BLaER1 (cell line): ENCODE results near the gene ALDH1B1.

Experiments used
- H3K27ac ChIP-seq: shearing (Covaris generic); formaldehyde crosslinking; 2 replicates; pipeline ENCODE4 v1.8.1; 2022
- H3K27me3 ChIP-seq: shearing (Covaris generic); formaldehyde crosslinking; 2 replicates; pipeline ENCODE4 v1.8.1; 2022
- H3K36me3 ChIP-seq: shearing (Covaris generic); formaldehyde crosslinking; 2 replicates; pipeline ENCODE4 v1.8.1; 2022
- H3K4me1 ChIP-seq: shearing (Covaris generic); formaldehyde crosslinking; 2 replicates; pipeline ENCODE4 v1.8.1; 2022
- H3K4me2 ChIP-seq: shearing (Covaris generic); formaldehyde crosslinking; 2 replicates; pipeline ENCODE4 v1.8.1; 2022
- H3K4me3 ChIP-seq: shearing (Covaris generic); formaldehyde crosslinking; 2 replicates; pipeline ENCODE4 v1.8.1; 2022
- H3K9ac ChIP-seq: shearing (Covaris generic); formaldehyde crosslinking; 2 replicates; pipeline ENCODE4 v1.8.1; 2022
- H3K9me3 ChIP-seq: shearing (Covaris generic); formaldehyde crosslinking; 2 replicates; pipeline ENCODE4 v1.8.1; 2022
- H4K20me1 ChIP-seq: shearing (Covaris generic); formaldehyde crosslinking; 2 replicates; pipeline ENCODE4 v1.8.1; 2022
- Cebpa-rat ChIP-seq: shearing (Covaris generic); IDR thresholded peaks from 2 replicates; pipeline ENCODE4 v1.8.1; 2022

ALDH1B1 gene

DNA sequence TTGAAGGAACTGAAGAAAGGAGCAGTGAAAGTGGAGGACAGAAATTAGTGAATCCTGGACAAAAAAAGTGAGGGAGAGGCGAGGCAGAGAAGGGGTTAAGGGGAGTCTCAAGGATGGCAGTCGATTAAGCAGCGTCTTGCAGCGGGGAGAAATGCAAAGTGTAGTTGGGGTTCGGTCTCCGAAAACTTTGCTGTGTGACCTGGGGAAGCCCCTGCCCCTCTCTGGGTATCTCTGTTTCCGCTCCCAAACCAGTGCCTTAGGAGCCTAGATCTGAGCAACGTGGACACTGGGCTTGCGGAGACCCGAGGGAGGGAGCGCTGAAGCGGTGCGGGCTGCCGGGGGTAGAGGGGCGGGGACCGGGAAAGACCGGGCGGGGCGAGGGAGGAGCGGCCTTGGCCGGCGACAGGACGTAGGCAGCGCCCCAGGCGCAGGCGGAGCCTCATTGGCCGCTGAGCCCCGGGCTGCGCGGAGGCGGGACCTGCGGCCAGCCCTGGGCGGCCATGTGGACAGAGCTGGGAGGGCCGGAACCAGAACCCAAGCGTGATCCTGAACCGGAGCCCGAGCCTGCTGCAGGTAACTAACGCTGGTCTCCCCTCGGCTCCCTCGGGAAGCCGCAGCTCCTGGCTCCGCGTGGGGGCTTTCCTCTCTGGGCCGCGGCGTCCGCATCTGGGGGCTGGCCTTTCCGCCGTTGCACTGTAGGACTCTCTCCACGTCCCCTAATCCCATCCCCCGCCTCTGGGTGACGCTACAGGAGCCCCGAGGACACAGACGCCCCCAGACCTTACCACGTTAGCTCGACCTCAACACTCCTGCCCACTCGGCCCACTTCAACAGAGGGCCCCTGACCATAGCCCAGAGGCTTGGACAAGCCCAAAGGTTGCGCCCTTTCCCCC, at the start of gene ALDH1B1:
Gene ALDH1B1 (plus strand): TSS at position 468 of the 893 bp plus-strand sequence. CDS start 3,047 bp downstream, outside the sequence.
- Histone ChIP-seq H3K27me3 (no peaks in the 10 kb centered on the region), H3K4me1 (peaks cover 23% of the 10 kb centered on the region), H3K27ac (peak within 1 kb of the TSS; percentile 85), H3K9me3 (no peaks in the 10 kb centered on the region), H3K4me2 (peak within 1 kb of the TSS; percentile 95), H3K36me3 (peaks cover 27% of the 10 kb centered on the region), H4K20me1 (peaks cover 5% of the 10 kb centered on the region; the same call in 1 of the 2 replicates), H3K9ac (peak within 1 kb of the TSS; percentile 88), H3K4me3 (peak within 1 kb of the TSS; percentile 92)
- no peak for TF ChIP-seq Cebpa-rat

DNA sequence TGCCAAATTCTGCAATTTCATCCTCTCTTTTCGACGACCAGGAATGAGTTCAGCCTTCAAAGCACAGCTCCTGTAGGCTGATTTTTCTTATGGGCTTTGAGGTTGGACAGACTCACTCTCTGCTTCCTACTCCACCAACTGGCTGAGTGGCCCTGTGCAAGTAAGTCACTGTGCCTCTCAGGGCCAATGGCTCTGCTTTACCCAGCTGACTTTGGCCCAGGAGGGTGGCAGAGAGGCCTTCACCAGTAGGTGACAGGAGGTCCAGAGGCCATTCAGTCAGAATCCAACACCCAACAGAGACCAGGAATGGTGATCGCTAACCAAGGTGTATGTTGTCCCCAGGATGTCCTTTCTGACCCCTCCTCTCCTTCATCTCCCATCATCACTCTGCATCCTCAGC, 49.5 kb upstream of the ALDH1B1 start:
- no peaks in the 10 kb centered on the region for H3K9me3 ChIP-seq
- H3K9ac ChIP-seq: no peak overlapping the region
- H4K20me1 ChIP-seq: no peaks in the 10 kb centered on the region
- no peaks in the 10 kb centered on the region for H3K27me3 ChIP-seq
- H3K4me2 ChIP-seq: no peak overlapping the region
- TF ChIP-seq Cebpa-rat: no peak
- H3K4me3 ChIP-seq: no peak overlapping the region
- H3K27ac ChIP-seq: no peak overlapping the region
- no peaks in the 10 kb centered on the region for H3K4me1 ChIP-seq
- no peaks in the 10 kb centered on the region for H3K36me3 ChIP-seq

DNA sequence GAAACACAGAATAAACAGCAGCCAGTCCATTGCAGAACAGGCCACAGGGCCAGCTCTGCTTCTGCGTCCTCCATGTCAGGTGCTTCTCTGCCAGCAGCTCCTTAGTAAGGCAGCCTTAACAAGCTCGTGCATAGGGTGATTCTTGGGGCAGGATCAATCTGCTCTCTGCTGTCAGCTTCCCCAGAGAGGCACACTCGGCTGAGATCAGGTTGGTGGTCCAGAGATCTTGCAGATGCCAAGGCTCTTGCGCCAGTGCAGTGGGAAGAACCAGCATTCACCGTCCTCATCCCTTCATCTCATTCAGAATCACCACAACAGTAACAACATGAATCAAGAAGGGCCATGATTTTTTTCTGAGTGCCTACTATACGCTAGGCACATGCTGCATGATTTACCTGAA, 49.0 kb upstream of the ALDH1B1 start:
- no peak overlapping the region for H3K4me3 ChIP-seq
- no peaks in the 10 kb centered on the region for H3K9me3 ChIP-seq
- H3K36me3 ChIP-seq: no peaks in the 10 kb centered on the region
- no peaks in the 10 kb centered on the region for H4K20me1 ChIP-seq
- no peak for TF ChIP-seq Cebpa-rat
- H3K27ac ChIP-seq: no peak overlapping the region
- no peak overlapping the region for H3K4me2 ChIP-seq
- no peak overlapping the region for H3K9ac ChIP-seq
- H3K4me1 ChIP-seq: no peaks in the 10 kb centered on the region
- no peaks in the 10 kb centered on the region for H3K27me3 ChIP-seq

DNA sequence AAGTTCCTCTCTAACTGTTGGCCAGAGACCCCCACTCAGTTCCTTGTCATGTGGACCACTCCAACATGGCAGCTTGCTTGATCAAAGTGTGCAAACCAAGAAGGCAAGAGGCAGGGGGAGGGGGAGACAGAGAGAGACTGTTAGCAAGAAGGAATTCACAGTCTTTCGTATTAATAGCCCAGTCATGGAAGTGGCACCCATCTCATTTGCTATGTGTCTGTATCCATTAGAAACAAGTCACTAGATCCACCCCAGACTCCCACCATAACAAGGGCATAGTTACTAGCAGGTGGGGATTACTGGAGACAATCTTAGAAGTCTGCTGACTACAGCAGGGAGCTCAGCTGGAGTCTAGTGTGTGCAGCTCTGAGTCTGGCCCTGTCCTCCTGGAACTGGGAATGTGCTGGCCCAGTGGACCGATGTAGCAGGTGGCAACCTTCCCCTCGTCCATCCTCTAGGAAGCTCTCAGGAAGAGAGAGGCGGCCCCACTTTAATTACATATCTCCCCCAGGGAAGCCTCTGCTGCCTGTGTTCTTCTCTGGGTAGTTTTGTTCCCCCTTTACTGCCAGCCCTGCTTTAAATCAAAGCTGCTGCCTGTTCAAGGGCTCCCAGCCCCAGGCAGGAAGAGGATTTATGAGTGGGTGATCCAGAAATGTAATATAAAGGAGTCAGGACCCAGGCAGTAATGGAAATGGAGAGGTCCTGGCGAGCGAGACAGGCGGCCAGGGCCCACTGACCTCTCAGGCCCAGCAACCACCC, 47.8 kb upstream of the ALDH1B1 start:
- no peak overlapping the region for H3K4me3 ChIP-seq
- no peak overlapping the region for H3K4me2 ChIP-seq
- no peak for TF ChIP-seq Cebpa-rat
- no peak overlapping the region for H3K9ac ChIP-seq
- no peak overlapping the region for H3K27ac ChIP-seq
- no peaks in the 10 kb centered on the region for H3K4me1 ChIP-seq
- H3K27me3 ChIP-seq: no peaks in the 10 kb centered on the region
- H4K20me1 ChIP-seq: no peaks in the 10 kb centered on the region
- no peaks in the 10 kb centered on the region for H3K36me3 ChIP-seq
- no peaks in the 10 kb centered on the region for H3K9me3 ChIP-seq

DNA sequence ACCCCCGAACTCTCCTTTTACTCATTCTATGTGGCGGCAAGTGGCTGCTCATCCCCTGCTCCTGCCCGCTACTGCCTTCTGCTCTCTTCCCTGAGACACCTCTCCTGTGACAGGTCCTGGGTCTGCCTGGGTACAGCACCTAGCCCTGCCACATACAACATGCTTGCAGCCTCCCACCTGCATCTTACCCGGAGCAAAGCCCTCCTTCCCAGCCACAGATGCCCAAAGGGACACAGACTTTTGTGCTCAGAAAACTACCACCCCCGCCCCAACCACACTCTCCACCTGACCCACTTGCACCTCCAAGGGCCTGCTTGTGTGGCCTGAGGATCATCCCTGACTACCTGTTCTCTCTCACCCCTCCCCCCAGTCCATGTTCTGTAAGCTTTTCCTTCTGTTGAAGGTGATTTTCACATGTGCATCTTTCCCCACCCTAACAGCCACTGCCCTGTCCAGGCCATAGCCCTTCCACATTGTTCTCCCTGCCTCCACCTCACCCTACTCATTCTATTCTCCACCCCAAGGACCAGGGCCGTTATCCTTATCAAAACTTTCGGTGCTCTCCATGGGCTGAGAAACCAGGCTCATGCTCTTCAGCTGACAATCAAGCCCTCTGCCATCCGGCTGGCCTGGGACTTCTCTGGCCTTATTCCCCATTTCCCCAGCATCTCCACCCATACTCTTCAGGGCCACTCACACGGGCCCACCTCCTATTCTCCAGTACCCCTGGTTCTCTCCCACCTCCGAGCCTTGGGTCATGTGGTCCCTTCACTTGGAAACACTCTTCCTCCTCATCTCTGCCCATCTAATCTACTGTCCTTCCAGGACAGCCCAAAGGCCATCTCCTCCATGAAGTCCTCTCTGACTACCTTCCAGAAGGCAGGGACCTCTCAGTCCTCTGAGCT, 46.4 kb upstream of the ALDH1B1 start:
- H3K4me1 ChIP-seq: no peaks in the 10 kb centered on the region
- H3K4me3 ChIP-seq: no peak overlapping the region
- no peaks in the 10 kb centered on the region for H3K27me3 ChIP-seq
- no peak overlapping the region for H3K4me2 ChIP-seq
- no peaks in the 10 kb centered on the region for H4K20me1 ChIP-seq
- no peak overlapping the region for H3K9ac ChIP-seq
- no peaks in the 10 kb centered on the region for H3K9me3 ChIP-seq
- no peak overlapping the region for H3K27ac ChIP-seq
- no peak for TF ChIP-seq Cebpa-rat
- no peaks in the 10 kb centered on the region for H3K36me3 ChIP-seq

DNA sequence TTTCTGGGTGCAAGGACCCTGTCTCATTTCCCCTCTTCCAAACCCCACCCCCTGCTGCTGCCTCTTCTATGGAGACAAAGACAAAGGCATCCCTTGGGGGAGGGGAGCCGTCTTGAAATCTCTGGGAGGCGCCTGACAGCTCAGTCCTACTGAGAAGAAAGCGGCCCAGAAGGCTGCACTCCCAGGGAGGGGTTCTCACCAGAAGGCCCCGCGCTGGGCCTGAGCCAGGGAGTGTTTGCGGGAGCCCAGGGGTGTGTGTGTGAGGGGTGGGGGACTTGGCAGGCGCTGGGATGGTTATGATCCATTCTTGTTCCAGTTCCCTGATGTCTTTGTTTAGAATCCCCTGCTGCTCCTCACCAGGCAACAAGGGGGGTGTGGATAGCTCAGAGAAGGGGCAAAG, 45.7 kb upstream of the ALDH1B1 start:
- Histone ChIP-seq H3K4me1 (no peaks in the 10 kb centered on the region), H4K20me1 (no peaks in the 10 kb centered on the region), H3K36me3 (no peaks in the 10 kb centered on the region), H3K27me3 (no peaks in the 10 kb centered on the region), H3K9ac (no peak overlapping the region), H3K27ac (no peak overlapping the region), H3K9me3 (no peaks in the 10 kb centered on the region), H3K4me2 (no peak overlapping the region), H3K4me3 (no peak overlapping the region)
- TF ChIP-seq Cebpa-rat: no peak

DNA sequence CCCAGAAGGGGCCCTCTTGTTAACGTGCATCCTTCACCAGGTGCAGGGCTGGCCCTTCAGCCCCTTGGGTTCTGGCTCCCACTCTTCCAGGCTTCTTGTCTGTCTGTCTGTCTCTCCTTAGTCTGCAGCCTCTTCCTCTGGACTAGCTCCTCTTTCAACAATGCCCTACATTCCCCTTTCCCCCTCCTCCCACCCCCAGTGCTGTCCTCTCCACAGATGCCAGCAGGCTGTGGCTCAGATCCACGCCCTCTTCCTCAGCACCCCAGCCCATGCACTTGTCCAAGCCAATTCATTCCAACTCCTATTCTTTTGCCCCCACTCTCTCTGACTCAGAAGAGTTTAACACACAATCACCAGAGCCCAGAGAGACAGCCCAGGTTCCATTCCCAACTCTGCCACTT, 45.2 kb upstream of the ALDH1B1 start:
- no peaks in the 10 kb centered on the region for H3K36me3 ChIP-seq
- H3K9me3 ChIP-seq: no peaks in the 10 kb centered on the region
- no peak for TF ChIP-seq Cebpa-rat
- H3K4me1 ChIP-seq: no peaks in the 10 kb centered on the region
- H3K9ac ChIP-seq: no peak overlapping the region
- H3K4me2 ChIP-seq: no peak overlapping the region
- H4K20me1 ChIP-seq: no peaks in the 10 kb centered on the region
- no peak overlapping the region for H3K27ac ChIP-seq
- H3K4me3 ChIP-seq: no peak overlapping the region
- no peaks in the 10 kb centered on the region for H3K27me3 ChIP-seq

DNA sequence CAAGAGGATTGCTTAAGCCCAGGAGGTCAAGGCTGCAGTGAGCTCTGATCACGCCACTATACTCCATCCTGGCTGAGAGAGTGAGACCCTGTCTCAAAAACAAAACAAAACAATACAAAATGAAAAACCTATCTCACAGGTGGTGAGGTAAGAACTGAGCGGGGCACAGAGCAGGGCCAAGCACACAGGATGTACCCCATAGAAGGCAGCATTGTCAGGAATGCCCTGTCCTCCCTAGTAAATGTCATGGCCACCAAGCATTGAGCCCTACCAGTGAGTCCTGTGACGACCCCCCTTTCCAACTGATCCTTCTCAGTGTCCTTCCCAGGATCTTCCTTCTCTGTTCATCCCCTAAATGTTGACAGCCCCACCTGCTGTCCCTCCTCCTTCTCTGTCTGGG, 44.6 kb upstream of the ALDH1B1 start:
- Histone ChIP-seq H3K4me2 (no peak overlapping the region), H4K20me1 (no peaks in the 10 kb centered on the region), H3K4me3 (no peak overlapping the region), H3K36me3 (no peaks in the 10 kb centered on the region), H3K4me1 (no peaks in the 10 kb centered on the region), H3K27me3 (no peaks in the 10 kb centered on the region), H3K9ac (no peak overlapping the region), H3K9me3 (no peaks in the 10 kb centered on the region), H3K27ac (no peak overlapping the region)
- no peak for TF ChIP-seq Cebpa-rat

DNA sequence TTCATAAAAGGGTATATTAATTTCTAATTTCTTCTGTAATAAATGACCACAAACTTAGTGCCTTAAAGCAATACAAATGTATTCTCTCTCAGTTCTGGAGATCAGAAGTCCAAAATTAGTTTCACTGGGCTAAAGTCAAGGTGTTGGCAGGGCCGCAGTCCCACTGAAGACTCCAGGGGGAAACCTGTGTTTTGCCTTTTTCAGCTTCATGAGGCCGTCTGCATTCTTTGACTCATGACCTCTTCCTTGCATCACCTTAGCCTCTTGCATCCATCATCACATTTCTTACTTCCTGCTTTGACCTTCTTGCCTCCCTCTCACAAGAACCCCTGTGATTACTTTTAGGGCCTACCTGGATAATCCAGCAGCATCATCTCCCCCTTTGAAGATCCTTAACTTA, 42.0 kb upstream of the ALDH1B1 start:
- Histone ChIP-seq H3K4me1 (no peaks in the 10 kb centered on the region), H3K27me3 (no peaks in the 10 kb centered on the region), H3K4me3 (no peak overlapping the region), H4K20me1 (no peaks in the 10 kb centered on the region), H3K9ac (no peak overlapping the region), H3K4me2 (no peak overlapping the region), H3K9me3 (no peaks in the 10 kb centered on the region), H3K27ac (no peak overlapping the region), H3K36me3 (no peaks in the 10 kb centered on the region)
- no peak for TF ChIP-seq Cebpa-rat
